ENCODE data around the gene DFFB.
"Not testable (repeated sequence)": the region's sequence is repeated elsewhere in the genome, so short reads cannot be mapped to it uniquely, and the experiment has no call there.

The DFFB gene

GRCh38 chr1:3856923-3857790 is at the start of gene DFFB, which contains the start of gene CEP104:
Gene DFFB, plus strand, starts transcription at chr1:3857476. Its CDS starts 128 bp downstream, at chr1:3857604.
Gene CEP104, minus strand, starts transcription at chr1:3857211. Its CDS starts 4,804 bp downstream, at chr1:3852407.
- peak; percentile 41 for TF ChIP-seq CTCF (IDR thresholded peaks at IDR 0.05; ENCODE audit: insufficient read depth, low read depth, low read length, missing control alignments)
- H3K4me3 ChIP-seq (ENCODE audit: low read depth, low read length), result peak within 1 kb of the TSS; percentile 91
- peak; percentile 99 for DNase-seq (ENCODE audit: low read depth)

- no peak overlapping the region for H3K4me3 ChIP-seq (ENCODE audit: low read depth, low read length)
- DNase-seq (ENCODE audit: low read depth), result no peak
- no peak for TF ChIP-seq CTCF (IDR thresholded peaks at IDR 0.05; ENCODE audit: insufficient read depth, low read depth, low read length, missing control alignments)
Measured at GRCh38 chr1:3807769-3808168, 49.5 kb upstream of the DFFB start.

GRCh38 chr1:3809680-3810079 is 47.6 kb upstream of the DFFB start:
- TF ChIP-seq CTCF (IDR thresholded peaks at IDR 0.05; ENCODE audit: insufficient read depth, low read depth, low read length, missing control alignments), result no peak
- DNase-seq (ENCODE audit: low read depth), result no peak
- no peak overlapping the region for H3K4me3 ChIP-seq (ENCODE audit: low read depth, low read length)

GRCh38 chr1:3810149-3810761 is 47.0 kb upstream of the DFFB start:
- not testable (repeated sequence) for DNase-seq (ENCODE audit: low read depth); H3K4me3 ChIP-seq (ENCODE audit: low read depth, low read length)

- no peak overlapping the region for H3K4me3 ChIP-seq (ENCODE audit: low read depth, low read length)
- DNase-seq (ENCODE audit: low read depth), result no peak
- no peak for TF ChIP-seq CTCF (IDR thresholded peaks at IDR 0.05; ENCODE audit: insufficient read depth, low read depth, low read length, missing control alignments)
Measured at GRCh38 chr1:3811595-3811911, 45.7 kb upstream of the DFFB start.

GRCh38 chr1:3814065-3814464 is 43.2 kb upstream of the DFFB start:
- no peak for DNase-seq (ENCODE audit: low read depth)
- TF ChIP-seq CTCF (IDR thresholded peaks at IDR 0.05; ENCODE audit: insufficient read depth, low read depth, low read length, missing control alignments), result no peak
- H3K4me3 ChIP-seq (ENCODE audit: low read depth, low read length), result no peak overlapping the region

GRCh38 chr1:3814771-3815561 is 42.3 kb upstream of the DFFB start:
- no peak for DNase-seq (ENCODE audit: low read depth)
- no peak for TF ChIP-seq CTCF (IDR thresholded peaks at IDR 0.05; ENCODE audit: insufficient read depth, low read depth, low read length, missing control alignments)
- H3K4me3 ChIP-seq (ENCODE audit: low read depth, low read length), result no peak overlapping the region

All from GM12865 (cell line).